Tibial nerve (tissue), 4 donors: ENCODE data around the gene INO80. TPM values are rescaled to one million over a fixed set of nuclear protein-coding genes. Genes with fewer than 3 reads are reported as not detected.
A peak's percentile ranks its signal among the peaks of the same experiment; 100 is the strongest.

ENCODE experiments used
- DNase-seq, 2 donors: peaks; one replicate each; pipeline ENCODE4 v3.0.0-alpha.2; 2019; ENCODE audit warnings: low spot score in 2 of 2
- H3K27ac ChIP-seq, 4 donors: fragments of 200-600 bp; sonication (generic) in 3 of 4; one replicate each; pipeline ENCODE4 v1.5.1; 2017 to 2019; ENCODE audit warnings: mild to moderate bottlenecking in 1 of 4
- H3K27me3 ChIP-seq, 2 donors: fragments of 200-600 bp; sonication (generic) in 1 of 2; one replicate each; pipeline versions ENCODE4 v1.5.1 to v1.6.0; 2017 to 2019
- H3K36me3 ChIP-seq, 3 donors: fragments of 200-600 bp; sonication (generic); one replicate each; pipeline ENCODE4 v1.5.1; 2018 to 2019
- H3K4me1 ChIP-seq, 4 donors: fragments of 200-600 bp; sonication (generic) in 3 of 4; one replicate each; pipeline ENCODE4 v1.5.1; 2017 to 2019
- H3K4me3 ChIP-seq, 4 donors: fragments of 200-600 bp; sonication (generic) in 3 of 4; one replicate each; pipeline ENCODE4 v1.5.1; 2017 to 2019; ENCODE audit warnings: mild to moderate bottlenecking in 1 of 4, moderate library complexity in 1 of 4
- H3K9me3 ChIP-seq, 4 donors: fragments of 200-600 bp; sonication (generic) in 3 of 4; one replicate each; pipeline ENCODE4 v1.5.1; 2017 to 2019
- CTCF ChIP-seq, 5 experiments: fragments of 200-600 bp in 3 of 5; fragments of 450-650 bp in 2 of 5; sonication (generic) in 3 of 5; IDR thresholded peaks; one replicate each; pipeline ENCODE4 v1.5.1; 2016 to 2019; ENCODE audit warnings: antibody characterized with exemption in 5 of 5, mild to moderate bottlenecking in 3 of 5, moderate library complexity in 2 of 5
- EP300 ChIP-seq, 2 donors: sonication (generic); formaldehyde crosslinking; IDR thresholded peaks; one replicate each; pipeline ENCODE4 v1.6.1; 2017; ENCODE audit warnings: antibody characterized with exemption in 2 of 2, mild to moderate bottlenecking in 1 of 2
- POLR2A ChIP-seq, 2 donors: fragments of 450-650 bp; IDR thresholded peaks; one replicate each; pipeline ENCODE4 v1.6.1; 2017; ENCODE audit warnings: antibody characterized with exemption in 2 of 2, mild to moderate bottlenecking in 2 of 2, moderate library complexity in 2 of 2
- whole genome bisulfite sequencing, 2 donors: methylation state at CpG; one replicate each; pipeline ENCODE4 v1.1.5; 2018; 5-methylcytosine and 5-hydroxymethylcytosine counted together
- total RNA-seq, 4 donors: library from RNA; depleted of rRNA; stranded (reverse); fragments of >200 nt; gene quantifications; one replicate each; pipeline ENCODE4 v1.1.0, GENCODE V29; 2016

Gene INO80
- total RNA-seq, 4 donors from 2014 or later, result 21.6 to 40.8 (median 33.2) TPM

DNA sequence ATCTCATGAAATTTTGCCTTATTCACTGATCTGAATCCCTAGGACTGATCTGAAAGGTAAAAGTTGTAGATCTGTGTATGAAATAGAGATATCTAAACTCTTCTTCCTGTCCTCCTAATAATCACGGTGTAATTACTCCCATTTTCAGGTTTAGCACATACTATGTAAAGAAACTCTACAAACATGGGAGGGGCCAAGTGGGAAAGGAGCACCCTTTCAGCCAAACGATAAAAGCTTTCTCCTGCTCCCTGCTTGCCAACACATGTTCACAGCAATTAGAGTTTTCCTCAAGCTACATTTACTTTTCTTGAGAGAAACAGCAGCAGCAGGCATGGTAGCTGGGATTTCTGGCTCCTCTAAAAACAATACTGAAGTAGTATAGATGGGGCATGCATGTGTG is 91.2 kb downstream of the INO80 start:
- Histone ChIP-seq H3K4me1 (peaks cover 0 to 15% (median 5%) of the 10 kb centered on the region in 4 donors), H3K27me3 (no peaks in the 10 kb centered on the region), H3K36me3 (peaks cover 0 to 34% (median 4%) of the 10 kb centered on the region in 3 donors), H3K4me3 (no peak overlapping the region), H3K9me3 (no peaks in the 10 kb centered on the region), H3K27ac (peak overlapping the region in 1 of 4 donors; percentile 8)
- no peak for TF ChIP-seq CTCF (IDR thresholded peaks at IDR 0.05)
- whole genome bisulfite sequencing, 2 donors, result 50 to 51% methylated on average over 2 of the region's 2 CpGs
- DNase-seq, result no peak

DNA sequence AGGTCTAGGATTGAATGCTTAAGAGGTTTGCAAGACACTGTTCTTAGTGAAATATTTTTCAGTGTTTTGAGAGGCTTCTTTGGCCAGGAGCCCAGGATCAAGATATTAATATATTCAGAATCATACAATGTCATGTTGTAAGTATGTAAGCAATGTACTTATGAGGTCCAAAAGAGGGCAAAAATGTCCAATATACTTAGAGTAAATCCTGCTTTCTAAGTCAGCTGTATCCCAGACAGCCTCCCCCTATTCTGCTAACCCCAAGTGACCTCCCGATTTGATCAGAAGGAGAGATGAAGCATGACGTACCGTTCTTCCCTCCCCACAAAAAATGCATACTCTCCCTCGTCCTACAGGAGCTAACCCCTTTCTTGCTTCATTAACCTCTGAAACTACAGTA is 91.9 kb downstream of the INO80 start:
- H3K27me3 ChIP-seq, result no peaks in the 10 kb centered on the region
- H3K4me3 ChIP-seq, result no peak overlapping the region
- no peak for TF ChIP-seq POLR2A (IDR thresholded peaks at IDR 0.05)
- TF ChIP-seq EP300 (IDR thresholded peaks at IDR 0.05), result no peak
- no peak for TF ChIP-seq CTCF (IDR thresholded peaks at IDR 0.05)
- no peak for DNase-seq
- peaks cover 0 to 18% (median 5%) of the 10 kb centered on the region in 4 donors for H3K4me1 ChIP-seq
- peak overlapping the region in 2 of 4 donors; percentile 4 to 8 for H3K27ac ChIP-seq
- peaks cover 2 to 38% (median 4%) of the 10 kb centered on the region in 3 donors for H3K36me3 ChIP-seq
- no peaks in the 10 kb centered on the region for H3K9me3 ChIP-seq
- WGBS, 2 donors, result 25 to 35% methylated on average over 4 of the region's 4 CpGs

GRCh38 chr15:41022487-41023090 is 93.5 kb downstream of the INO80 start:
- Histone ChIP-seq H3K27me3 (no peaks in the 10 kb centered on the region), H3K27ac (no peak overlapping the region), H3K9me3 (no peaks in the 10 kb centered on the region), H3K4me1 (peaks cover 0 to 31% (median 10%) of the 10 kb centered on the region in 4 donors), H3K4me3 (no peak overlapping the region), H3K36me3 (peaks cover 2 to 39% (median 4%) of the 10 kb centered on the region in 3 donors)
- DNase-seq, result peak in 1 of 2 donors; percentile 26
- WGBS, 2 donors, result 50 to 67% methylated on average over 5 of the region's 5 CpGs
- TF ChIP-seq EP300 (IDR thresholded peaks at IDR 0.05) (no peak), CTCF (IDR thresholded peaks at IDR 0.05) (peak; percentile 47 to 63 (median 53))

GRCh38 chr15:41020829-41021228 is 95.3 kb downstream of the INO80 start:
- Histone ChIP-seq H3K36me3 (peaks cover 0 to 23% (median 2%) of the 10 kb centered on the region in 3 donors), H3K4me3 (no peak overlapping the region), H3K4me1 (peaks cover 0 to 40% (median 20%) of the 10 kb centered on the region in 4 donors), H3K27me3 (no peaks in the 10 kb centered on the region), H3K9me3 (no peaks in the 10 kb centered on the region), H3K27ac (no peak overlapping the region)
- TF ChIP-seq POLR2A (IDR thresholded peaks at IDR 0.05) (no peak), EP300 (IDR thresholded peaks at IDR 0.05) (no peak), CTCF (IDR thresholded peaks at IDR 0.05) (no peak)
- DNase-seq, result no peak
- 66 to 87% methylated on average over 6 of the region's 6 CpGs for WGBS, 2 donors

GRCh38 chr15:41020311-41020710 is 95.8 kb downstream of the INO80 start:
- no peak for TF ChIP-seq POLR2A (IDR thresholded peaks at IDR 0.05)
- no peak for TF ChIP-seq EP300 (IDR thresholded peaks at IDR 0.05)
- no peak for TF ChIP-seq CTCF (IDR thresholded peaks at IDR 0.05)
- H3K9me3 ChIP-seq, result no peaks in the 10 kb centered on the region
- DNase-seq, result no peak
- H3K36me3 ChIP-seq, result peaks cover 0 to 25% (median 2%) of the 10 kb centered on the region in 3 donors
- H3K27me3 ChIP-seq, result no peaks in the 10 kb centered on the region
- 60 to 67% methylated on average over 4 of the region's 4 CpGs for WGBS, 2 donors
- no peak overlapping the region for H3K4me3 ChIP-seq
- H3K4me1 ChIP-seq, result peaks cover 0 to 40% (median 20%) of the 10 kb centered on the region in 4 donors
- H3K27ac ChIP-seq, result no peak overlapping the region
